GM18505 (cell line): Measurements from ENCODE around the gene HIC1.

ENCODE experiments used
- ATAC-seq: cut with Tn5 transposase; IDR thresholded peaks from one replicate; pipeline ENCODE4 v1.9.1; 2021; ENCODE audit not compliant: unreplicated experiment
- POLR2A ChIP-seq: IDR thresholded peaks from 4 replicates; pipeline ENCODE4 v1.6.1; 2011; ENCODE audit warnings: borderline replicate concordance; ENCODE audit not compliant: insufficient read depth, insufficient read length; ENCODE audit errors: extremely low read depth

Gene HIC1

GRCh38 chr17:2067048-2067561 lies 12.2 kb downstream of the HIC1 start:
- no peak for TF ChIP-seq POLR2A
- ATAC-seq = no peak

DNA sequence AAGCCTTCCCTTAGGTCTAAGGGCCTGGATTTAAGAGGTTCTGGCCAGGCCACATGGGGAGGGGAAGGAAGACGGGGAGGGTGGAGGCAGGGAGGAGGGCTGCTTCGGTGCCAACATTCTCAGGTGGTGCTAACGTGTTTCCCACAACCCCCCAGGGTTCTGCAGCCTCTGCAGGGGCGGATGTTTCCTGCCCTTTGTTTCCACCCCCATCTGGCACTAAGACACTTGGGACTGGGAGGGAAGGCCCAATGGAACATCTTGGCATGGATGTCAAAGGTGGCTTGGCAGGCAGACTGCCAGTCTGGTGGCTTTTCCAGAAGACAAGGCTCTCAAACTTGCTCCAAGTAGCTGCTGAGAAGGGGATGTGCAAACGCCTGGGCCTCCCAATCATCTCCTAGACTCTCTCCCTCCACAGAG lies 12.7 kb downstream of the HIC1 start:
- TF ChIP-seq POLR2A = no peak
- no peak for ATAC-seq

DNA sequence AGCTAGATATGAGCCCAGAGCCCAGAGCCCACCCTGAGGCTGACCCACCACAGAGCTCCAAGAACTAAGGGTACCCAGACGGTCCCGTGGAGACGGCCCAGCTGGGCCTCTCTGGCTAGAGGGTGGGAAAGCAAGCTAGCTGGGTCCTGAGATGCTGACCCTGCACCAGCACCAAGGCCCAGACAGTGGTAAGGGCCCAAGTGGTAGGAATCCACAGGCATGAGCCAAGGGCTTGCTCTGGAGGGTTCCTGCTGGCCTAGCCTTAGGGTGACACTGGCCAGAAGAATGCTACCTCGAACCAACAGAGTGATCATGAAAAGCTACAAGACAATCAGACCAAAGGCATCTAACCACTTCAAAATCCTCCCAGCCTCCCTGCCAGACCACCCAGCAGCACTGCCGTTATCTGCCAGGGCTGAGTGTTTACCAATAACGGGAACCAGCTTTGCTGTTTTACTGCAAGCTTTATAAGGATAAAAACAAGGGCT lies 13.2 kb downstream of the HIC1 start:
- ATAC-seq = no peak
- TF ChIP-seq POLR2A = no peak

GRCh38 chr17:2068519-2069051 lies 13.7 kb downstream of the HIC1 start:
- TF ChIP-seq POLR2A = peak; percentile 3
- ATAC-seq = no peak

GRCh38 chr17:2070241-2071023 lies 15.5 kb downstream of the HIC1 start:
- peak; percentile 71 for ATAC-seq
- peak; percentile 41 for TF ChIP-seq POLR2A

- no peak for ATAC-seq
- no peak for TF ChIP-seq POLR2A
Measured at GRCh38 chr17:2071024-2071385, 16.1 kb downstream of the HIC1 start.

- no peak for ATAC-seq
- no peak for TF ChIP-seq POLR2A
Measured at GRCh38 chr17:2071455-2072281, 16.8 kb downstream of the HIC1 start.

DNA sequence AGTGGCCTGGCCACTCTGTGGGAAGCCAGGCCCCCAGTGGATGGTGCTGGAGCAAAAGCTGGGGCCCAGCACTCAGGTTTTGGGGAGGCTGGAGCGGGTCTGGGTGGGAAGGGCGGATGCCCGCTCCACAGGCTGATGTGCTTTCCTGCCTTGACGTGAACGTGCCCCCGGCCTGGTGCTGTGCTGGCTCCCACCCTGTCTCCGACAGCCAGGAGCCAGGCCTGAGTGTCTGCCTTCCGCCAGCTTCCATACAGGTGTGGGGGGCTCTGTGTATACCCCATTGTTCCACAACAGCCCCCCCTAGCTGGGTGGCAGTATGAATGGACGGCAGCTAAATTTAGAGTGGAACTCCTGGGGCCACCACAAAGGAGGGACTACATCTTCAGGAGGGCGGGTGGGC lies 20.0 kb downstream of the HIC1 start:
- no peak for TF ChIP-seq POLR2A
- no peak for ATAC-seq

- no peak for ATAC-seq
- TF ChIP-seq POLR2A = no peak
Measured at GRCh38 chr17:2075336-2076086, 20.6 kb downstream of the HIC1 start.

GRCh38 chr17:2076087-2076984 lies 21.4 kb downstream of the HIC1 start:
- TF ChIP-seq POLR2A = no peak
- no peak for ATAC-seq

DNA sequence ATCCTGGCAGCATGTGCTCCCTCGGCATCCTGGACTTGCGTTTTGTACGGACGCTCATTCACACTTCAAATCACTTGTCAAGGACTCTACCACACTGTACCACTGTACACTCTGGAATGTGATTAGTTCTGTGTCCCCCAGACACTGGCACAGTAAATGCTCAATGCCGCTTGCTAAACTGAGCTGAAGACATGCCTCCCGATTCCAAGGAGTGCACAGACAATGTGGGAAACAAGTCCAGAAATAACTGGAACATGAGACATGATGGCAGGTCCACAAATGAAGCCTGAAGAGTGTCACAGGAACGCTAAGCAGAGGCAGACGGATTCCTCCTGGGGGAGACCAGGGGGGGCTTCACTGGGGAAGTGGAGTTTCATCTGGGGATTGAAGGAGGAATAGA lies 22.1 kb downstream of the HIC1 start:
- ATAC-seq = no peak
- TF ChIP-seq POLR2A = no peak

DNA sequence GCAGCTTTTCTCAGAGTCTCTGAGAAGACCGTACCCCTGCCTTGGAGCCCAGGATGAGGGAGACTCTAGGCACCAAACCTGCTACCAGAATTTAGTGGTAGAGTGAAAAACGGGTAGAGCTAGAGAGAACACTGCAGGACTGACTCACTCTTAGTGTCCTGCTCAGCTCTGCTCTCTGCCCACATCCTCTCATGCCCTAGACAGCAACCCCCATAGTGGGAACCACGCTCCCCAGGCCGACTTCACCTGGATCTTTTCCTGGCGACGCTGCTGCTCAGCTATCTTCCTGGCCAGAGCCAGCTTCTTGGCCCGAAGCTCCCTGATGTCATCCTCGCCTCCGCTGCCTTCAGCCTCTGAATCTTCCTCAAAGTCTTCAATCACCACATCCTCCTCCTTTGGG lies 26.7 kb downstream of the HIC1 start:
- ATAC-seq = no peak
- no peak for TF ChIP-seq POLR2A
